Prostate gland (tissue), 2 donors: Measurements from ENCODE around the gene FBXO8.

ENCODE experiments used
- POLR2A ChIP-seq: fragments of 450-650 bp; IDR thresholded peaks from one replicate; pipeline ENCODE4 v1.6.1; 2016; ENCODE audit warnings: antibody characterized with exemption, mild to moderate bottlenecking
- POLR2AphosphoS5 ChIP-seq: sonication (generic); formaldehyde crosslinking; IDR thresholded peaks from one replicate; pipeline ENCODE4 v1.6.1; 2017; ENCODE audit warnings: antibody characterized with exemption
- TF ChIP-seq, protein P1 (sequence below), 4 experiments: fragments of 200-600 bp in 2 of 4; fragments of 450-650 bp in 2 of 4; sonication (generic) in 2 of 4; IDR thresholded peaks; 1 replicate in 3 of 4; 2 replicates in 1 of 4; pipeline ENCODE4 v1.5.1; 2016 to 2019; ENCODE audit warnings: antibody characterized with exemption in 4 of 4, mild to moderate bottlenecking in 2 of 4, moderate library complexity in 2 of 4

- TF ChIP-seq, protein P1, sequence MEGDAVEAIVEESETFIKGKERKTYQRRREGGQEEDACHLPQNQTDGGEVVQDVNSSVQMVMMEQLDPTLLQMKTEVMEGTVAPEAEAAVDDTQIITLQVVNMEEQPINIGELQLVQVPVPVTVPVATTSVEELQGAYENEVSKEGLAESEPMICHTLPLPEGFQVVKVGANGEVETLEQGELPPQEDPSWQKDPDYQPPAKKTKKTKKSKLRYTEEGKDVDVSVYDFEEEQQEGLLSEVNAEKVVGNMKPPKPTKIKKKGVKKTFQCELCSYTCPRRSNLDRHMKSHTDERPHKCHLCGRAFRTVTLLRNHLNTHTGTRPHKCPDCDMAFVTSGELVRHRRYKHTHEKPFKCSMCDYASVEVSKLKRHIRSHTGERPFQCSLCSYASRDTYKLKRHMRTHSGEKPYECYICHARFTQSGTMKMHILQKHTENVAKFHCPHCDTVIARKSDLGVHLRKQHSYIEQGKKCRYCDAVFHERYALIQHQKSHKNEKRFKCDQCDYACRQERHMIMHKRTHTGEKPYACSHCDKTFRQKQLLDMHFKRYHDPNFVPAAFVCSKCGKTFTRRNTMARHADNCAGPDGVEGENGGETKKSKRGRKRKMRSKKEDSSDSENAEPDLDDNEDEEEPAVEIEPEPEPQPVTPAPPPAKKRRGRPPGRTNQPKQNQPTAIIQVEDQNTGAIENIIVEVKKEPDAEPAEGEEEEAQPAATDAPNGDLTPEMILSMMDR (IDR thresholded peaks at IDR 0.05), result no peak
- no peak for TF ChIP-seq POLR2AphosphoS5
- TF ChIP-seq POLR2A, result no peak
These were observed 85.1 kb downstream of the FBXO8 start for GRCh38 chr4:174198396-174198795.
